H9 (cell line): ENCODE results near the gene BARHL2. TPM values are rescaled to one million over a fixed set of nuclear protein-coding genes. Genes with fewer than 3 reads are reported as not detected.

Experiments used
- DNase-seq: peaks from one replicate; pipeline ENCODE4 v3.0.0-alpha.2; 2017
- H2AFZ ChIP-seq: one replicate; pipeline ENCODE4 v1.6.1; 2013; ENCODE audit warnings: mild to moderate bottlenecking, low read length, control low read depth, moderate library complexity
- H2AK5ac ChIP-seq: 2 replicates; pipeline ENCODE4 v1.6.1; 2013; ENCODE audit warnings: low read length, control low read depth, mixed read lengths; ENCODE audit not compliant: insufficient read length
- H2BK120ac ChIP-seq: one replicate; pipeline ENCODE4 v1.6.1; 2013; ENCODE audit warnings: low read depth, mild to moderate bottlenecking, low read length, control low read depth, inconsistent platforms; ENCODE audit not compliant: poor library complexity, severe bottlenecking
- H2BK12ac ChIP-seq: 2 replicates; pipeline ENCODE4 v1.6.1; 2013; ENCODE audit warnings: low read length, control low read depth, mixed read lengths, low read depth; ENCODE audit not compliant: insufficient read length
- H2BK15ac ChIP-seq: 2 replicates; pipeline ENCODE4 v1.6.1; 2013; ENCODE audit warnings: low read depth, low read length, control low read depth
- H2BK20ac ChIP-seq: one replicate; pipeline ENCODE4 v1.6.1; 2013; ENCODE audit warnings: low read depth, mild to moderate bottlenecking, low read length, control low read depth, inconsistent platforms; ENCODE audit not compliant: poor library complexity, severe bottlenecking
- H2BK5ac ChIP-seq: 2 replicates; pipeline ENCODE4 v1.6.1; 2013; ENCODE audit warnings: low read length, control low read depth, mixed read lengths; ENCODE audit not compliant: insufficient read length
- H3K14ac ChIP-seq: 2 replicates; pipeline ENCODE4 v1.6.1; 2013; ENCODE audit warnings: low read length, control low read depth; ENCODE audit not compliant: insufficient read depth
- H3K18ac ChIP-seq: 2 replicates; pipeline ENCODE4 v1.6.1; 2013; ENCODE audit warnings: low read depth, mild to moderate bottlenecking, mixed read lengths, low read length, control low read depth; ENCODE audit not compliant: insufficient read length
- H3K23ac ChIP-seq: 2 replicates; pipeline ENCODE4 v1.6.1; 2013; ENCODE audit warnings: low read length, control low read depth, mixed read lengths, low read depth; ENCODE audit not compliant: insufficient read length
- H3K23me2 ChIP-seq: 2 replicates; pipeline ENCODE4 v1.6.1; 2013; ENCODE audit warnings: low read depth, mild to moderate bottlenecking, mixed read lengths, low read length, control low read depth; ENCODE audit not compliant: insufficient read length, poor library complexity, severe bottlenecking
- H3K27ac ChIP-seq: 2 replicates; pipeline ENCODE4 v1.5.1; 2013; ENCODE audit warnings: low read length, control low read depth, mixed read lengths, low read depth; ENCODE audit not compliant: insufficient read length
- H3K27me3 ChIP-seq: 2 replicates; pipeline ENCODE4 v1.6.1; 2013; ENCODE audit warnings: low read length, control low read depth, inconsistent platforms; ENCODE audit not compliant: insufficient read depth
- H3K4ac ChIP-seq: 2 replicates; pipeline ENCODE4 v1.6.1; 2013; ENCODE audit warnings: low read depth, mild to moderate bottlenecking, control low read depth, inconsistent platforms, low read length, moderate library complexity
- H3K4me1 ChIP-seq: 2 replicates; pipeline ENCODE4 v1.6.1; 2013; ENCODE audit warnings: low read length, control low read depth, inconsistent platforms; ENCODE audit not compliant: insufficient read depth
- H3K4me2 ChIP-seq: 2 replicates; pipeline ENCODE4 v1.6.1; 2013; ENCODE audit warnings: low read length, control low read depth, mixed read lengths; ENCODE audit not compliant: insufficient read length, insufficient read depth
- H3K56ac ChIP-seq: 2 replicates; pipeline ENCODE4 v1.6.1; 2013; ENCODE audit warnings: low read depth, mild to moderate bottlenecking, mixed read lengths, low read length, control low read depth; ENCODE audit not compliant: insufficient read length
- H3K79me1 ChIP-seq: 2 replicates; pipeline ENCODE4 v1.6.1; 2013; ENCODE audit warnings: low read depth, mild to moderate bottlenecking, moderate library complexity, low read length, control low read depth, inconsistent platforms; ENCODE audit not compliant: insufficient read depth, poor library complexity, severe bottlenecking
- H3K79me2 ChIP-seq: 2 replicates; pipeline ENCODE4 v1.6.1; 2013; ENCODE audit warnings: low read length, control low read depth, inconsistent platforms; ENCODE audit not compliant: insufficient read depth
- H3K9ac ChIP-seq: 2 replicates; pipeline ENCODE4 v1.6.1; 2013; ENCODE audit warnings: low read length, control low read depth, mixed read lengths; ENCODE audit not compliant: insufficient read length; ENCODE audit errors: extremely low read depth
- H3K9me3 ChIP-seq: one replicate; pipeline ENCODE4 v1.6.1; 2013; ENCODE audit warnings: low read depth, low read length, inconsistent platforms; ENCODE audit not compliant: control insufficient read depth
- H3T11ph ChIP-seq: one replicate; pipeline ENCODE4 v1.6.1; 2013; ENCODE audit warnings: mild to moderate bottlenecking, low read length, control low read depth, inconsistent platforms
- H4K20me1 ChIP-seq: one replicate; pipeline ENCODE4 v1.6.1; 2013; ENCODE audit not compliant: control insufficient read depth, insufficient read length, insufficient read depth
- H4K5ac ChIP-seq: 2 replicates; pipeline ENCODE4 v1.6.1; 2013; ENCODE audit warnings: low read depth, mild to moderate bottlenecking, mixed read lengths, low read length, control low read depth; ENCODE audit not compliant: insufficient read length
- H4K8ac ChIP-seq: replicated peaks from 2 replicates; pipeline ENCODE4 v1.6.1; 2013; ENCODE audit warnings: low read length, control low read depth, mixed read lengths, low read depth; ENCODE audit not compliant: insufficient read length
- H4K91ac ChIP-seq: 2 replicates; pipeline ENCODE4 v1.6.1; 2013; ENCODE audit warnings: low read depth, mild to moderate bottlenecking, moderate library complexity, mixed read lengths, low read length, control low read depth; ENCODE audit not compliant: insufficient read length
- H3K27ac Mint-ChIP-seq, 3 experiments: 2 replicates in 2 of 3; 3 replicates in 1 of 3; pipeline ENCODE4 v1.8.0; 2020 to 2021; ENCODE audit warnings: mixed read lengths in 3 of 3, mild to moderate bottlenecking in 1 of 3, moderate library complexity in 1 of 3
- H3K27me3 Mint-ChIP-seq: 2 replicates; pipeline ENCODE4 v1.8.0; 2021; ENCODE audit warnings: low read depth, mild to moderate bottlenecking, moderate library complexity, mixed read lengths
- H3K36me3 Mint-ChIP-seq, 3 experiments: 2 replicates in 2 of 3; 3 replicates in 1 of 3; pipeline ENCODE4 v1.8.0; 2020 to 2021; ENCODE audit warnings: low read depth in 3 of 3, mixed read lengths in 3 of 3; ENCODE audit not compliant: insufficient read depth in 1 of 3
- H3K4me1 Mint-ChIP-seq, 2 experiments: 2 replicates each; pipeline ENCODE4 v1.8.0; 2020; ENCODE audit warnings: mixed read lengths in 2 of 2
- H3K4me3 Mint-ChIP-seq, 2 experiments: 2 replicates in 1 of 2; 3 replicates in 1 of 2; pipeline ENCODE4 v1.8.0; 2020 to 2021; ENCODE audit warnings: mild to moderate bottlenecking in 2 of 2, mixed read lengths in 2 of 2, moderate library complexity in 1 of 2
- H3K9me3 Mint-ChIP-seq, 2 experiments: 2 replicates in 1 of 2; 3 replicates in 1 of 2; pipeline ENCODE4 v1.8.0; 2020; ENCODE audit warnings: mild to moderate bottlenecking in 2 of 2, mixed read lengths in 2 of 2, moderate library complexity in 1 of 2
- WGBS: extraction: QIAGEN DNeasy Blood & Tissue Kit; methylation state at CpG from one replicate; pipeline ENCODE4 v1.1.7; 2013; ENCODE audit warnings: missing lambda C conversion rate, low lambda C conversion rate, mixed read lengths; ENCODE audit not compliant: insufficient read length; ENCODE audit errors: extremely low coverage; 5-methylcytosine and 5-hydroxymethylcytosine counted together
- total RNA-seq: library from RNA; stranded (reverse); gene quantifications from 2 replicates; pipeline ENCODE4 v1.2.1, GENCODE V29; 2021
- TF ChIP-seq, protein P1 (sequence below): fragments of 200-600 bp; sonication (generic); conservative IDR thresholded peaks from 3 replicates; pipeline ENCODE4 v1.8.0; 2021; ENCODE audit warnings: antibody characterized with exemption, mild to moderate bottlenecking

The BARHL2 gene
- total RNA-seq, 1 experiment from 2014 or later, result not detected

GRCh38 chr1:90708826-90709225 is 8.3 kb downstream of the BARHL2 start:
- Mint-ChIP-seq H3K4me3 (0 out of 5 replicates have a peak overlapping the region, but pooled peaks of 1 of the 2 experiments have one; percentile 36), H3K9me3 (peaks cover 0 to 4% of the 10 kb centered on the region in 2 experiments; a peak in 2 of 5 replicates), H3K4me1 (peaks cover 23 to 61% of the 10 kb centered on the region in 2 experiments), H3K36me3 (no peaks in the 10 kb centered on the region; a peak in 1 of 7 replicates), H3K27ac (no peak overlapping the region), H3K27me3 (peaks cover 100% of the 10 kb centered on the region)
- no peak overlapping the region for H3K56ac ChIP-seq
- H2AK5ac ChIP-seq, result no peak overlapping the region
- no peak overlapping the region for H3K27ac ChIP-seq
- H3K4me2 ChIP-seq, result no peak overlapping the region
- no peak overlapping the region for H4K8ac ChIP-seq
- H3K79me2 ChIP-seq, result no peaks in the 10 kb centered on the region
- H3K23me2 ChIP-seq, result peaks cover 8% of the 10 kb centered on the region
- no peak overlapping the region for H3K9ac ChIP-seq
- TF ChIP-seq, protein P1, sequence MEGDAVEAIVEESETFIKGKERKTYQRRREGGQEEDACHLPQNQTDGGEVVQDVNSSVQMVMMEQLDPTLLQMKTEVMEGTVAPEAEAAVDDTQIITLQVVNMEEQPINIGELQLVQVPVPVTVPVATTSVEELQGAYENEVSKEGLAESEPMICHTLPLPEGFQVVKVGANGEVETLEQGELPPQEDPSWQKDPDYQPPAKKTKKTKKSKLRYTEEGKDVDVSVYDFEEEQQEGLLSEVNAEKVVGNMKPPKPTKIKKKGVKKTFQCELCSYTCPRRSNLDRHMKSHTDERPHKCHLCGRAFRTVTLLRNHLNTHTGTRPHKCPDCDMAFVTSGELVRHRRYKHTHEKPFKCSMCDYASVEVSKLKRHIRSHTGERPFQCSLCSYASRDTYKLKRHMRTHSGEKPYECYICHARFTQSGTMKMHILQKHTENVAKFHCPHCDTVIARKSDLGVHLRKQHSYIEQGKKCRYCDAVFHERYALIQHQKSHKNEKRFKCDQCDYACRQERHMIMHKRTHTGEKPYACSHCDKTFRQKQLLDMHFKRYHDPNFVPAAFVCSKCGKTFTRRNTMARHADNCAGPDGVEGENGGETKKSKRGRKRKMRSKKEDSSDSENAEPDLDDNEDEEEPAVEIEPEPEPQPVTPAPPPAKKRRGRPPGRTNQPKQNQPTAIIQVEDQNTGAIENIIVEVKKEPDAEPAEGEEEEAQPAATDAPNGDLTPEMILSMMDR, result no peak
- no peak overlapping the region for H2BK20ac ChIP-seq
- no peak overlapping the region for H3K14ac ChIP-seq
- no peak overlapping the region for H2BK120ac ChIP-seq
- H4K20me1 ChIP-seq, result peaks cover 5% of the 10 kb centered on the region
- H3K18ac ChIP-seq, result no peak overlapping the region
- H2BK15ac ChIP-seq, result no peak overlapping the region
- H3K27me3 ChIP-seq, result peaks cover 93% of the 10 kb centered on the region
- no peak for DNase-seq
- H2BK5ac ChIP-seq, result no peak overlapping the region
- WGBS, result no CpG with 5 or more reads among the region's 2 CpGs
- H3K4me1 ChIP-seq, result peaks cover 2% of the 10 kb centered on the region; the same call in 1 of the 2 replicates
- H2AFZ ChIP-seq, result no peak overlapping the region
- no peaks in the 10 kb centered on the region for H3K9me3 ChIP-seq
- H3K23ac ChIP-seq, result no peak overlapping the region
- no peak overlapping the region for H3K4ac ChIP-seq
- no peak overlapping the region for H3T11ph ChIP-seq
- H2BK12ac ChIP-seq, result no peak overlapping the region
- H4K91ac ChIP-seq, result no peak overlapping the region
- H3K79me1 ChIP-seq, result no peaks in the 10 kb centered on the region
- no peak overlapping the region for H4K5ac ChIP-seq
